Adrenal gland (tissue), 5 donors: ENCODE results near the gene SLC9B1.
"Not testable (repeated sequence)": the region's sequence is repeated elsewhere in the genome, so short reads cannot be mapped to it uniquely, and the experiment has no call there.

ENCODE experiments used
- POLR2A ChIP-seq, 2 donors: fragments of 450-650 bp; IDR thresholded peaks; one replicate each; pipeline ENCODE4 v1.6.1; 2017; ENCODE audit warnings: antibody characterized with exemption in 2 of 2, mild to moderate bottlenecking in 2 of 2, moderate library complexity in 1 of 2
- TF ChIP-seq, protein P1 (sequence below), 6 experiments: fragments of 450-650 bp in 4 of 6; fragments of 200-600 bp in 2 of 6; sonication (generic) in 1 of 6; IDR thresholded peaks; 1 replicate in 5 of 6; 2 replicates in 1 of 6; pipeline versions ENCODE4 v1.5.1 to v1.8.0; 2016 to 2021; ENCODE audit warnings: antibody characterized with exemption in 6 of 6, mild to moderate bottlenecking in 2 of 6, moderate library complexity in 1 of 6
- donor health status: DM: no; HTN: no; CAD: no.

DNA sequence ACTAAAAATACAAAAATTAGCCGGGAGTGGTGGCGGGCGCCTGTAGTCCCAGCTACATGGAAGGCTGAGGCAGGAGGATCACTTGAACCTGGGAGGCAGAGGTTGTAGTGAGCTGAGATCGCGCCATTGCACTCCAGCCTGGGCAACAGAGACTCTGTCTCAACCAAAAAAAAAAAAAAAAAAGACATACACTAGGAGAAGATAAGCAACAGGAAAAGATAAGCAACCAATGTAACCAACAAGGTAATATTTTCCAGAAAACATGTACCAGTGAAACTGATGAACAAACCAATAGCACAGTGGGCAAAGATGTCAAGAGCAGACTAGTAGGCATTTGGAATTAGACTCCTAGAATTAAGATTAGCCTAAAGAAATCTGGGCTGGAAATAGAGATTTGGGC, 154.2 kb downstream of the SLC9B1 start:
- not testable (repeated sequence) for TF ChIP-seq POLR2A (IDR thresholded peaks at IDR 0.05)
- TF ChIP-seq, protein P1, sequence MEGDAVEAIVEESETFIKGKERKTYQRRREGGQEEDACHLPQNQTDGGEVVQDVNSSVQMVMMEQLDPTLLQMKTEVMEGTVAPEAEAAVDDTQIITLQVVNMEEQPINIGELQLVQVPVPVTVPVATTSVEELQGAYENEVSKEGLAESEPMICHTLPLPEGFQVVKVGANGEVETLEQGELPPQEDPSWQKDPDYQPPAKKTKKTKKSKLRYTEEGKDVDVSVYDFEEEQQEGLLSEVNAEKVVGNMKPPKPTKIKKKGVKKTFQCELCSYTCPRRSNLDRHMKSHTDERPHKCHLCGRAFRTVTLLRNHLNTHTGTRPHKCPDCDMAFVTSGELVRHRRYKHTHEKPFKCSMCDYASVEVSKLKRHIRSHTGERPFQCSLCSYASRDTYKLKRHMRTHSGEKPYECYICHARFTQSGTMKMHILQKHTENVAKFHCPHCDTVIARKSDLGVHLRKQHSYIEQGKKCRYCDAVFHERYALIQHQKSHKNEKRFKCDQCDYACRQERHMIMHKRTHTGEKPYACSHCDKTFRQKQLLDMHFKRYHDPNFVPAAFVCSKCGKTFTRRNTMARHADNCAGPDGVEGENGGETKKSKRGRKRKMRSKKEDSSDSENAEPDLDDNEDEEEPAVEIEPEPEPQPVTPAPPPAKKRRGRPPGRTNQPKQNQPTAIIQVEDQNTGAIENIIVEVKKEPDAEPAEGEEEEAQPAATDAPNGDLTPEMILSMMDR (IDR thresholded peaks at IDR 0.05), result not testable (repeated sequence)
